NK-92 treated with Interleukin-12 subunit alpha and Interleukin-12 subunit beta, amount 100 ng/mL, for 24 hours (cell line): ENCODE results near the gene FOXRED2.

ENCODE experiments used
- DNase-seq: peaks from one replicate; lab custom pipeline; 2025; lab: John Stamatoyannopoulos, UW

Gene FOXRED2

DNA sequence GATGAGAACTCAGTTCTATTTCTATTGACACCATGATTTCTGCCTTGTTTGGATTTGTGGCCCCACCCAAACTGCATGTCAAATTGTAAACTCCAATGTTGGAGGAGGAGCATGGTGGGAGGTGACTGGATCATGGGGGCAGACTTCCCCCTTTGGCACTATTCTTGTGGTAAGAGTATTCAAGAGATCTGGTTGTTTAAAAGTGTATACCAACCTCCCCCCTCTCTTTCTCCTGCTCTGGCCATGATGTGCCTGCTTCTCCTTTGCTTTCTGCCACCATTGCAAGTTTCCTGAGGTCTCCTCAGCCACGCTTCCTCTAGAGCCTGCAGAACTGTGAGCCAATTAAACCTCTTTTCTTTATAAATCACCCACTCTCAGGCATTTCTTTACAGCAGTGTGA lies 7.9 kb upstream of the FOXRED2 start:
- no peak for DNase-seq

DNA sequence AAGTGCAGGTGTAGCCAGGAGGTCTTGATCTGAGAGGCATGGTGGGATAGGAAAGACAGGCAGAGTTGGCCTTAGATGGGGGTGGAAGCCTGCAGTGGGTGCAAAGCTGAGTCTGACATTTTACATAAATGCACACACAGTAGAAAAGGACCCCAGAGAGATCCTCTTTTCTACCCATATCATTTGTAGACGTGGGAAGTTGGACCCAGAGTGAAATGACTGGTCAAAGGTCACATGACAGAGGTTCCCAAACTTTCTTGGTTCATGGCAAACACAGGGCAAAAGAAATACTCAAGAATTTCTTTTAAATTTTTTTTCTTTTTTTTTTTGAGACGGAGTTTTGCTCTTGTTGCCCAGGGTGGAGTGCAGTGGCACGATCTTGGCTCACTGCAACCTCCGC lies 6.2 kb upstream of the FOXRED2 start:
- DNase-seq: no peak

DNA sequence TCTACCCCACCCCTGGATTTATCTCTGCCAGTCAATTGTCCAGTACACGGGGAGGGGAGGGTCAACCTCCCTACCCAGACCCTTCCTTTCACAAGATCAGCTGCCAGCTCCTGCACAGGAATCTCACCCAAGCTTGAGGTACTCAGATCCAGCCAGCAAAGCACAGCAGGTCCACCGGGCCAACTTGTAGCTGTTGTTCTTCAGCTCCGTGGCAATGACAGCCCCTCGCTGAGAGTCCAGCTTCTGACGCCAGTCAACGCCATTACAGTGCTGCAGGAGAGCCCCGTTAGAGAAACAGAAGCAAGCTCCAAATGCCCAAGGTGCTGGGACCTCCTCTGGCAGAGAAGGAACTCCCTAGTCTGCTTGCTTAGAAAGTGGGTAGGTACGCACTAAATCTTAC lies 5.5 kb upstream of the FOXRED2 start:
- DNase-seq: no peak

DNA sequence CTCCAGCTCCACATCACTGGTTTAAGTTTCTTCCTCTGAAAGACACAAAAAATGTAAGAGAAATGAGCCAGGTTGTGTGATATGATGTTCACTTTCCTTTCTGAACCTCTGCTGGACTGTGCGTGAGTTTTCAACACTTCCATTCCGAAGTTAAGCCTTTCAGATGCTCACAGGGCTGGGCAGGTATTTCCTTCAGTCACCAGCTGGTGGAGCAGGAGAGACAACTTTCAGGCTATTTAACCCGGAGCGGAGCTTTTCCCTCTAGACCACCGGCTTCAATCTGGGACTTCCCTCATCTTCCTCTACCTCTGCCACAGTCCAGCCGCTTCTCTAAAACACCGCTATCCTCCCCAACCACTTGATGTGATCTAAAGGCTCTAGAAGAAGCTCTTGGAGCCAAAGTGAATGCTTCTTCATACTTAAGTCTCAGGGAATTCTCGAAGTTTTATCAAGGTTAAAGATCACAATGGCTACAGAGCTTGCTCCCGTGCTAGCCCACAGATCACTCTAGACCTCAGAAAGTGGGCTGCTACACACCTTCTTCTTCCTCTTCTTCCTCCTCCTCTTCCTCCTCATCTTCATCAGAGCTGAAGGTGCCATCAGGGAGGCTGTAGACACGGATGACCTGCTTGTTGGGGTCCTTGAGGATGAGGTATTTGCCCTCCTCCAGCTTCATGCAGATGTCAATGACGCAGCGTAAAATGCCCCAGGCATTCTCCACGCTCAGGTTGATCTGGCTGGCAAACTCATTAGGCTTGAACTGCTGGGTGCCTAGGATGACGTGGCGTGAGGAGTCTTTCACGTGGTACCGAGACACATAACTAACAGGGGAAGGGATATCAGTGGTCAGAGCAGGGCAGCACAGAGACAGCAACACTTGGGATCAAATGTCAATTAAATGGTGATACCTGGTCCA lies 4.4 kb upstream of the FOXRED2 start:
- DNase-seq: no peak

DNA sequence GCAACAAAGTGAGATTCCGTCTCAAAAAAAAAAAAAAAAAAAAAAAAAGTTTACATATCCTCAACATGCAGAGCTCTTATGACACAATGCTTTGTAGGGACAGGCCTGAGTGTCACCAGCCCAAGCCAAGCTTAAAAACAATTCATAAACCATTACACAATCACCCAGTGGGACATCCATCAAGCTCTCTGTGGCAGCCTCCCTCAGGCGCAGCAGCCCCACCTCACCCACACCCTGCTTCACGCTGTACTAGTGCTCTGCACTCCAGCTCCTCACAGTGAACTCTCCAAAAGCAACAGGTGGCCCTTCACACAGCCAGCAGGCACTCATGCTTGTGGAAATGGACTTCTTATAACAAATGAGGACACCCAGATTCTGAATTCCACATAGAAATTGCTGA lies 3.5 kb upstream of the FOXRED2 start:
- no peak for DNase-seq

DNA sequence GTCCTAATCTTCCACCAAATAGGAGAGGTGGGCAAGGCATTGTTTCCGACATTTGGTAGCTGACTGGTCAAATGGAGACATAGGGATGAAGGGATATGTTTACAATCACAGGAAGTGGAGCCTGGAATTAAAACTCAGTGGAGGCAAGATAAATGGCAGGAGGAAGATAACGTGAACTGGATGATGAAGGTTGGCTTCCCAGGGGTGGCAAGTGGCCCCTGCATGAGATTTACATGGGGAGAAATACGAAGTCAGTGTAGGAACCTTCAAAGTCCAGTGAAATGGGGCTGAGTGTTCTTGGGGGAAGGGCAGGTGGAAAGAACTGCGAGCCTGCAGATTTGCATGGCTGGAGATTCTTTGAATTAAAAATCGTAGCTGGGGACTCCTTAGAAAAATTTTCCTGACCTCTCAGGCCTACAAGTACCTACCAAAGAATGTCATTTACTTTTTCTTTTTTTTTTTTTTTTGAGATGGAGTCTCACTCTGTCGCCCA lies 724 bp upstream of the FOXRED2 start:
- DNase-seq: no peak

DNA sequence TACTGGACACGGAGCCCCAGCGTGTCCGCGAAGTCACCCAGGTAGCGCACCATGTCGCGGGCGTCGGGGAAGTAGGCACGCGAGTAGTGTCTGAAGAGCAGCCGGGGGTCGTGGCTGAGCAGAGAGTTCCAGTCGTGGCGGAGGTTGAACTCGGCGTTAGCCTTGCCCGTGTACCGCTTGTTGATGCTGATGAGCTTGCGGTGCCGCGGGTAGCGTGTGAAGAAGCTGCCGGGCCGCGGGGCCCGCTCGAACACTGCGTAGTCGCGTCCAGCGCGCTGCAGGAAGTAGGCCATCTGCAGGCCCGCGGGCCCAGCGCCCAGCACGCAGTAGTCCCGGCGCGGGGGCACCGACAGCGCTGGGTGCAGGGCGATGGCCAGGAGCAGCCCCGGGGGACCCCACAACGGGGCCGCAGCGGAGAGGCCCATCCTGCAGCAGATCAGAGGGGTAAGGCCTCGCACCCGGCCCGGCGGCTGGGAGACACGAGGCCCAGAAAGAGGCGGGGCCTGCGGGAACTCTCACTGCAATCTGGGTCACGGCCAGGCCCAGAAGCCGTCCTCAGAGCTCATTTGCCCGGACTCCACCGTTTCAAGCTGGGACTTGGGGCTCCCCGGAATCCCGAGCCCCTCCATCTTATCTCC lies 723 bp downstream of the FOXRED2 start:
- DNase-seq: no peak

DNA sequence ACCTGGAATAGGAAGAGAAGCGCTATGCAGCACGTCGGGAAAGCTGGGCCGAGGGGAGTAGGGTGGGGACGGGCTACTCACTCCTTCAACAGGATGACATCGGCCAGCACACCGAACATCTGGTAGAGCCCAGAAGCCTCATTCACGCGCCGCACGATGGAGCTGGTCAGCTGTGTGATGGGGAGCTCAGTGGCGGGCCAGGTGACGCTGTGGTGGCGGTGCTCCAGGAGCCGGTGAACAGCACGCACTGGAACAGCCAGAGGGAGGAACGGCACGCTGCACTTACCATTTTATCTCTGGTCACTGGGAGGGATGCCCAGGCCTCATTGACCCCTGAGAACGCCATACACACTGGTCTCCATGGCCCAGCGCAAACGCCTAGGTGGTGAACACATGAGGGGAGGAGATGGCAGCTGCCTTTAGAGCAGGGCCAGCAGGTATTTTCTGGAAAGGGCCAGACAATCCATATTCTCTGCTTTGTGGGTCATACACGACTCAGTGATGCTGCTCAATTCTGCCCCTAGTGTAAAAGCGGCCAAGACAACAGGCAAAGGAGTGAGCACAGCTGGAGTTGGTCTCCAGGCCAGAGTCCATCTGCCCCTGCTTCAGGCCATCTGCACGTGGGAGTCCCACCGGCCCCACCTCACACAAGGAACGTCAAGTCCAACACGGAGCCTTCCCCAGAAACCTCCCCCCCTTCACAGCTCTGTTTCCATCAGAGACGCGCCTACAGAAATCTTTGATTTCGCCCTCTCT lies 8.8 kb downstream of the FOXRED2 start:
- no peak for DNase-seq

DNA sequence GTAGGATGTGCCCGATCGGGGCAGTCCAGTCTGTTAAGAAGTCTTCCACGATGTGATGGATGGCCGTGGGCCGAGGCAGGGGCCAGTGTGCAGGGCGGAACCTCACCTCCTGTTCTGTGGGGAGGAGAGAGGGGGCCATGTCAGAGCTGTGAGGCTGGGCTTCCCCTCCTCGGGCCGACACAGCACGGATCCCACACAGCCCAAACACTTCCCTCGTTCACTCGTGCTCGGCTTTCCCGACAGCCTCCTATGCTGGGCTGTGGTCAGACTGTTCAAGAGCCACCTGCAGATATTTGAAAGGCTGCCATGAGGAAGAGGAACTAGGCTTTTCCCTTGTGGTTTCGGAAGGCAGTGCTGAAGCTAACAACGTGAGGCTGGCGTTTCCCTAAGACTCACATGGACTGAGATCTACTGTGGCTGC lies 13.1 kb downstream of the FOXRED2 start:
- no peak for DNase-seq

DNA sequence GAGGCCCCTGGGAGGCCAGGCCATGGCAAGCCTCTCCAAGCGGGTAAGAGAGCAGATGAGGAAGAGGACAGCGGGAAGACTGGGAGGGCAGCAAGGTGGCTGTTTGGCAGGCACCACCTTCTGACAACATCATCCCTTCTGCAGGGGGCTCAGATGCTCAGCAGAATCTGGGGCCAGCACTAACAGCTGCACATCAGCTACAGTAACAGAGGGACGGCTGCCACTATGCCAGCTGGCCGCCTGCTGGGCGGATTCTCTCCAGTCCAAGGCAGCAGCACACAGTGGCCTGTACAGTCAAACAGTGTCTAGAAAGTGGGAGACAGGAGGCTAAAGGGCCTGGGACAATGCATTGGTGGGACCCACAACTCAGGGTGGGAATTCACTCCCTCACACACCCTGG lies 14.7 kb downstream of the FOXRED2 start:
- DNase-seq: no peak

DNA sequence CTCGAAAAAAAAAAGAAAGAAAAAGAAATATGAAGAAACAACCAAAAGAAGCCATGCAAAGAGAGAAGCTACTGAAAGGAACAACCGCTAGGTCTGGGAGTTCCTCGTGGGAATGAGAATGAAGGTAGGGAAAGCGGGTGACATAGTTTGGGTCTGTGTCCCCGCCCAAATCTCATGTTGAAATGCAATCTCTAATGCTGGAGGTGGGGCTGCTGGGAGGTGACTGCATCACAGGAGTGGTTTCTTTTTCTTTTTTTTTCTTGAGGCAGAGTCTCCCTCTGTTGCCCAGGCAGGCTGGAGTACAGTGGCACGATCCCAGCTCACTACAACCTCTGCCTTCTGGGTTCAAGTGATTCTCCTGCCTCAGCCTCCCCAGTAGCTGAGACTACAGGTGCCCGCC lies 15.7 kb downstream of the FOXRED2 start:
- DNase-seq: no peak

DNA sequence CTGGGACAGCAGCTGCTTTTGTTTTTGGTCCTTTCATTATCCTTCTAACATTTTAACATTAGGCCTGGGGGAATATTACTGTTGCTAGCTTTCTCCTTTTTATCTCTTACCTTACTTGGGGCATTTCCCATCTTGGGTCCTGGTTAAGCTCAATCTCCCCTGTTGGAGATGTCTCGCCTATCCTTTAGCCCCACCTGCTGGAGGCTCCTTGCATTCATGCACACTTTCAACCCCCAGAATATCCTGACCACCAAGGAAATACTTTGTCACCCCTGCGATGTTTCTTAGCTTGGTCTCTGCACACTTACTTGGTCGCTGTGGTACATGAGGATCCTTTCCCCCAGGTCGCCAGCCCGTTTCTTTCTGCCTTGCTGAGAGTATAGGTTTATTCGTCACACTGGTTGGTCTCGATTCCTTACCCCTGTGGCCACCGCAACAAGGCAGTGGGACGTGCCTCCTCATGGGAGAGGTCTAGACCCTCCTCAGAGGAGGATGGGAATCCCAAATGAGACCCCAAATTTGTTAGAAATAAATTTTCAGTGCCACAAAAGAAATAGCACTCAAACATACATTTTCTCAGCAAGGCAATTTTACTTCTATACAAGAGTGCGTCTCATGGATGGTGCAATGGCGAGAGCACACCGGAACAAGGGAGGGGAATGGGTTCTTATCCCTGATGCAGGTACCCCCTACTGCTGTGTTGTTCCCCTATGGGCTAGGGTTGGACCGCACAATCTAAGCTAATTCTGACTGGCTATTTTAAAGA lies 20.0 kb downstream of the FOXRED2 start:
- no peak for DNase-seq

DNA sequence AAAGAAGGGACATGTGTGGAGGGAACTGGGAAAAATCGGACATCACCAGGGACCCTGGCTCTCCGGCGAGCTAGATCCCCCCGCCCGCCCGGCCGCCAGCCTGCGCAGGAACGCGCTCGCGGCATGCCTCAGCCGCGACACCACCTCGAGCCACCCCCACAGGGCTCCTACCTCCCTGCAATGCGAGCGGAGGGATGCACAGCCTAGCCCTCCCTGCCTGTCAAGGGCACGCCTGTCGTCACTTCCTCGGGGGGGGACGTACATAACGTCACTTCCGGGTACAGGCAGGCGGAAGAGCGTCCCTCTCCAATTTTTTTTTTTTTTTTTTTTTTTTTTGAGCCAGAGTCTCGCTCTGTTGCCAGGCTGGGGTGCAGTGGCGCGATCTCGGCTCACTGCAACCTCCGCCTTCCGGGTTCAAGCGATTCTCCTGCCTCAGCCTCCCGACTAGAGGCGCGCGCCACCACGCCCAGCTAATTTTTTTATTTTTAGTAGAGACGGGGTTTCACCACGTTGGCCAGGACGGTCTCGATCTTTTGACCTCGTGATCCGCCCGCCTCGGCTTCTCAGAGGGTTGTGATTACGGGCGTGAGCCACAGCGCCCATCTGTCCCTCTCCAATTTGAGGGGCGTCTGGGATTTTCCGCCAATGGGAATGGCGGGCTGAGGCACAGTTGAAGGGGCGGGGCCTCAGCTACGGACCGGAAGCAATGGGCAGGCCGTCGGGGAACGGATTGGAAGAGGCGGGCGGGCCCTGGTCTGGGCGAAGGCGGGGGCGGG lies 25.3 kb downstream of the FOXRED2 start, which contains the start of gene TXN2:
TSS of gene TXN2 (minus strand) at position 248 of the 776 bp plus-strand sequence. CDS start 803 bp downstream, outside the sequence.
- DNase-seq: peak; percentile 95

DNA sequence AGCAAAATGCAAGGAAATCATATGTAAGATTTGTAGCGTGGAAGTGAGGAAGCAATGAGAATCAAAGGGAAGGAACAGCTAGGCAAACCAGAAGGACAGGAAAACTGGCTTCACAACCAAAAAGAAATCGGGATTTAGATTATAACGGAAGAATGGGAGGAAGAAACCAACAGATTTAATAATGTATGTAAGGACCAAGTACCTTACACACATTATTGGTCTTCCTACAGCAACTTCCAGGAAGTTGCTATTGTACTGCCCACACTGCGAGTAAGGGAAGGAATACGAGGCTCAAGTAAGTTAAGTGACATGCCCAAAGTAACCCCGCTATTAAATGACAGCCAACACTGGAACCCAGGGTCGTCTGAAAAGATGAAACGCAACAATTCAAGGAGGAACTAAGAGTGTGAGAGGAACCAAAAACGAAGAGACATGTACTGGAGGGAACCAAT lies 25.9 kb downstream of the FOXRED2 start:
- no peak for DNase-seq

DNA sequence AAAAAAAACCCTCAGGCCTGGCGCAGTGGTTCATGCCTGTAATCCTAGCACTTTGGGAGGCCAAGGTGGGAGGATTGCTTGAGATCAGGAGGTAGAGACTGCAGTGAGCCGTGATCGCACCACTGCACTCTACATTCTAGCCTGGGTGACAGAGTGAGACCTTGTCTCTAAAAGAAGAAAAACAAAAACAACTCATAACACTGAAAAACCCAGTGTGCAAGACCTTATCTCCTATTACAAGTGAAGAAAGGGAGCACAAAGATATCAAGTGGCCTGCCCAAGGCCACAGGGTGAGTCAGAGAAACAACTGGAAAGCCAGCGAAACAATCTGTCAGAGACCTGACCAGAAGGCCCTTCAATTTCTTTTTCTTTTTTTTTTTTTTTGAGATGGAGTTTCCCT lies 27.9 kb downstream of the FOXRED2 start:
- no peak for DNase-seq

DNA sequence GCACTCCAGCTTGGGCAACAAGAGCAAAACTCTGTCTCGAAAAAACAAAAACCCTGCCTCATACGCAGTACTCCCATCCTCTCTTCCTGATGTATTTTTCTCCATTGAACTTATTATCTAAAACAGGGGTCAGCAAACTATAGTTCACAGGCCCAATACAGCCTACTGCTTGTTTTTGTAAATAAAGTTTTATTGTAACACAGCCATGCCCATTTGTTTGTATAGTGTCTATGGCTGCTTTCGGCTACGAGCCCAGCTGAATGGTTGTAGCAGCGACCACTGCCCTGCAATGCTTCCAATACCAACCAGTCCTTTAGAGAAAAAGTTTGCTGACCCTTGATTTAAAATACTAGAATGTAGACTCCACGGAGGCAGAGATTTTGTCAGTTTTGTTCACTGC lies 31.5 kb downstream of the FOXRED2 start:
- no peak for DNase-seq

DNA sequence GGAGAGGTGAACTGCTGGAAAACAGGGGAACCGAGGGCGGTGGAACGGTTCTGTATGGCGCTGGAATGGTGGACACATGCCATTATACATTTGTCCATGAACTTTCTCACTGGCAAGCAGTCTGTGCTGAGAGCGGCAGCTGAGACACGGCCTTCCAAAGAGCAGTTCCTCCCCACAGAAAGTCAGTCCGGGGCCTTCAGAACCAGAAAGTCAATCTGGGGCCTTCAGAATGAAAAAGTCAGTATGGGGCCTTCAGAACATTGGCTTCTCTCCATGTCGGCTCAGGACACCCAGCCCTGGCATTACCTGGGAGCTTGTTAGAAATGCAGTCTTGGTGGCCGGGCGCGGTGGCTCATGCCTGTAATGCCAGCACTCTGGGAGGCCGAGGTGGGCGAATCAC lies 34.2 kb downstream of the FOXRED2 start:
- no peak for DNase-seq

DNA sequence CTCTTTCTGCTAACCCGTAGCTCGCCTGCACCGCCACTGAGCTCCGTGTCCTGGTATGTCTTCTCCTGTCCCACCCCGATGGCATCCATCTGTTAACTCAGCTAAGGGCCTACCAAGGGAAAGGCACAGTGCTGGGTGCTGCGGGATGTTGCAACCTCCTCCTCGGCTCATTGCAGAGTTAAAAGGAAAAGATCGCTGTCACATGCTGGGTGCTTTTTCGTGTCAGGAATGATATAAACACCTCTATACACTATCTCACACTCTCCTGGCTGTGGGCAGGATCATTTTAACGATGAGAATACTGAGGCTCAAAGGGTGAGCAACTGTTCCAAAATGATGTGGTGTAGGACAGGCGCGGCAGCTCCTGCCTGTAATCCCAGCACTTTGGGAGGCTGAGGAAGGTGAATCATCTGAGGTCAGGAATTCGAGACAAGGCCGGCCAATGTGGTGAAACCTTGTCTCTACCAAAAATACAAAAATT lies 35.5 kb downstream of the FOXRED2 start:
- no peak for DNase-seq

DNA sequence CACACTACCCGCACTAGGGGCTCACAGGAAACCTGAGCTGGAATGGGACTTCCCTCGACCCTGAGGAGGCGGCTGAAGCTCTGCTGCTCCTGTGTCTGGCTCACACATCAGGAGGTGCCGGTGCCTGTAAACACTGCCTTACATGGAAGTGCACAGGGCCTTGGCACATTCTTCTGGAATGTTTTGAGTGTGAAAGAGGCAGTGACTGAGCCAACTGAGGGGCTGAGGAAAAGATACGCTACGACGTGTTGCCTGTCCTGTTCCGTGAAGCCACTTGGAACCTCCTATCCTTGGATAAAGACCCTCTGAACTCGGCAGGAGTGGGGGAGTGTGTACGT lies 35.9 kb downstream of the FOXRED2 start:
- DNase-seq: no peak

DNA sequence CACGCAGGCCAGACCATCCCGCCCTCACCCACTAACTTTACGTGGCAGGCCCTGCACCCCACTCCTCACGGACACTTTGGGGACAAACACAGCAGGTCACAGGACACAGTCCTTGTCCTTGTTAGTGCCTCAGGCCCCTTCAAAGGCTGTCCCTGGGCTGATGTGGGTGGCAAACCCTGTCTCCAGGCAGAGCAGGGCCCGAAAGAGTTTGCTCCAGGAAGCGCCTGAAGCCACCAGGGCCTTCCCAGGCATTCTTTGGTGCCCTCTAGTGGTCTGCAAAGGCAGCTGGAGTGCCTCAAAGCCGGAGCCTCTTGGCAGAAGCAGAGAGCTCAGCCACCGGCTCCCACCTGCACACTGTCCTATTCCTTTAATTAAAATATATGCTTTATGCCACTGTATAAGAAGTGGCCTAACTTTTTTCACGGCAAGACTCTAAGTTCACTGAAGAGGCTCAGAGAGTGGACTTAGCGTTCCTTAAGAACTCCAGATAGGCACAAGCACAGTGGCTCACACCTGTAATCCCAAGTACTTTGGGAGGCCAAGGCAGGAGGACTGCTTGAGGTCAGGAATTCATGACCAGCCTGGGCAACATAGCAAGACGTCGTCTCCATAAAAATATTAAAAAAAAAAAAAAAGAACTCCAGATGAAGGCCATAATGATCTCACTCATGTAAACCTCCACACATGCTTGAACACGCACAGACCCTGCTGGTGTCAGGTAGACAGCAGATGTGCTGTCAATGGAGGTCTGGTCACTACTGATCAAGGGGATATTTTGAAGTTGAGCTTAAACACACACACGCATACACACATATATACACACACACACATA lies 36.5 kb downstream of the FOXRED2 start:
- peak; percentile 57 for DNase-seq
